Measurements from ENCODE around the gene CAMK1D. TPM values are rescaled to one million over a fixed set of nuclear protein-coding genes. Genes with fewer than 3 reads are reported as not detected.

CAMK1D gene
- total RNA-seq, 1 experiment from 2014 or later: 10.2 TPM

GRCh38 chr10:12308057-12308456, 41.3 kb upstream of the CAMK1D start (continued):
- TF ChIP-seq ZNF532 (CRISPR knock-in tag; IDR thresholded peaks at IDR 0.05; ENCODE audit: borderline replicate concordance) (no peak), NFE2L1 (CRISPR knock-in tag; IDR thresholded peaks at IDR 0.05) (no peak), ZNF671 (CRISPR knock-in tag; IDR thresholded peaks at IDR 0.05) (no peak), CDX4 (CRISPR knock-in tag; IDR thresholded peaks at IDR 0.05; ENCODE audit: borderline replicate concordance) (no peak), AR (CRISPR knock-in tag; IDR thresholded peaks at IDR 0.05) (no peak), USF2 (CRISPR knock-in tag; IDR thresholded peaks at IDR 0.05) (no peak), ZNF219 (CRISPR knock-in tag; IDR thresholded peaks at IDR 0.05; ENCODE audit: borderline replicate concordance) (no peak), SOX15 (CRISPR knock-in tag; IDR thresholded peaks at IDR 0.05) (no peak), SMAD4 (CRISPR knock-in tag; IDR thresholded peaks at IDR 0.05) (no peak), OVOL2 (CRISPR knock-in tag; IDR thresholded peaks at IDR 0.05; ENCODE audit: borderline replicate concordance) (no peak), KAT7 (CRISPR knock-in tag; IDR thresholded peaks at IDR 0.05; ENCODE audit: borderline replicate concordance) (no peak), SP1 (CRISPR knock-in tag; conservative IDR thresholded peaks at IDR 0.05) (no peak)

- Mint-ChIP-seq H3K9me3 (peaks cover 8% of the 10 kb centered on the region), H3K4me3 (no peak overlapping the region), H3K36me3 (no peaks in the 10 kb centered on the region), H3K4me1 (no peaks in the 10 kb centered on the region), H3K27me3 (ENCODE audit: low read depth) (no peaks in the 10 kb centered on the region), H3K27ac (no peak overlapping the region)
- POLR2A ChIA-PET: interaction anchor here (0.7 kb wide), 1 partner anchor 747 kb away, joined by 3 read pairs; no protein-coding TSS in a partner anchor
- DNase-seq (ENCODE audit: low spot score) (no peak), ATAC-seq (no peak)
- CTCF ChIA-PET: no interaction called here
- TF ChIP-seq ZNF423 (CRISPR knock-in tag; IDR thresholded peaks at IDR 0.05) (no peak), NR2C2 (CRISPR knock-in tag; IDR thresholded peaks at IDR 0.05) (no peak), ZNF512 (CRISPR knock-in tag; IDR thresholded peaks at IDR 0.05; ENCODE audit: borderline replicate concordance) (no peak), JUN (CRISPR knock-in tag; IDR thresholded peaks at IDR 0.05) (no peak), SMAD4 (CRISPR knock-in tag; IDR thresholded peaks at IDR 0.05) (no peak), IRF2 (CRISPR knock-in tag; IDR thresholded peaks at IDR 0.05; ENCODE audit: borderline replicate concordance, low read depth) (no peak), AR (CRISPR knock-in tag; IDR thresholded peaks at IDR 0.05) (no peak), TEAD1 (CRISPR knock-in tag; IDR thresholded peaks at IDR 0.05) (no peak), NFYB (CRISPR knock-in tag; conservative IDR thresholded peaks at IDR 0.05; ENCODE audit: low read depth) (no peak)
Measured at GRCh38 chr10:12308736-12309375, 40.5 kb upstream of the CAMK1D start.

Measured in WTC11 (cell line).